HEK293T (cell line): ENCODE data around the gene FBXO33.

ENCODE experiments used
- CTCF ChIA-PET: fragments of 350-600 bp; formaldehyde crosslinking; extraction: SDS; loops from one replicate; lab custom pipeline; 2021; ENCODE audit warnings: antibody characterized with exemption, inconsistent platforms; lab: Yijun Ruan, JAX
- POLR2A ChIA-PET: fragments of 350-600 bp; formaldehyde crosslinking; extraction: SDS; loops from one replicate; lab custom pipeline; 2020; ENCODE audit warnings: antibody characterized with exemption, inconsistent platforms; lab: Yijun Ruan, JAX
- DNase-seq: peaks from one replicate; pipeline ENCODE4 v3.0.0; 2012; ENCODE audit warnings: mixed read lengths; ENCODE audit errors: extremely low spot score
- ARNT ChIP-seq: fragments of 450-650 bp; IDR thresholded peaks from 2 replicates; pipeline ENCODE4 v1.6.1; 2017; ENCODE audit warnings: mild to moderate bottlenecking
- BHLHE40 ChIP-seq: fragments of 450-650 bp; IDR thresholded peaks from 2 replicates; pipeline ENCODE4 v1.6.1; 2016; ENCODE audit warnings: mild to moderate bottlenecking, moderate library complexity, borderline replicate concordance
- CTBP1 ChIP-seq: fragments of 450-650 bp; IDR thresholded peaks from 2 replicates; pipeline ENCODE4 v1.6.1; 2016; ENCODE audit warnings: borderline replicate concordance
- ELF4 ChIP-seq: fragments of 450-650 bp; IDR thresholded peaks from 2 replicates; pipeline ENCODE4 v1.6.1; 2017; ENCODE audit warnings: antibody characterized with exemption
- FOXA1 ChIP-seq: fragments of 450-650 bp; IDR thresholded peaks from 2 replicates; pipeline ENCODE4 v1.6.1; 2016; ENCODE audit warnings: mild to moderate bottlenecking
- FOXK2 ChIP-seq: fragments of 450-650 bp; IDR thresholded peaks from 2 replicates; pipeline ENCODE4 v1.6.1; 2016; ENCODE audit warnings: mild to moderate bottlenecking
- FOXM1 ChIP-seq: fragments of 450-650 bp; IDR thresholded peaks from 2 replicates; pipeline ENCODE4 v1.6.1; 2017; ENCODE audit warnings: mild to moderate bottlenecking, borderline replicate concordance
- HDGF ChIP-seq: fragments of 450-650 bp; IDR thresholded peaks from 2 replicates; pipeline ENCODE4 v1.6.1; 2017; ENCODE audit warnings: antibody characterized with exemption, borderline replicate concordance
- L3MBTL2 ChIP-seq: fragments of 450-650 bp; conservative IDR thresholded peaks from 2 replicates; pipeline ENCODE4 v1.6.1; 2016; ENCODE audit warnings: mild to moderate bottlenecking
- LEF1 ChIP-seq: fragments of 450-650 bp; IDR thresholded peaks from 2 replicates; pipeline ENCODE4 v1.6.1; 2017; ENCODE audit warnings: mild to moderate bottlenecking, borderline replicate concordance
- NFRKB ChIP-seq: fragments of 450-650 bp; IDR thresholded peaks from 2 replicates; pipeline ENCODE4 v1.6.1; 2016; ENCODE audit warnings: mild to moderate bottlenecking, moderate library complexity
- PKNOX1 ChIP-seq: fragments of 450-650 bp; IDR thresholded peaks from 2 replicates; pipeline ENCODE4 v1.6.1; 2016
- SP1 ChIP-seq: fragments of 450-650 bp; IDR thresholded peaks from 2 replicates; pipeline ENCODE4 v1.6.1; 2017
- SUZ12 ChIP-seq: fragments of 450-650 bp; IDR thresholded peaks from 2 replicates; pipeline ENCODE4 v1.6.1; 2016; ENCODE audit warnings: mild to moderate bottlenecking
- TARDBP ChIP-seq: fragments of 450-650 bp; IDR thresholded peaks from 2 replicates; pipeline ENCODE4 v1.6.1; 2016
- ZNF384 ChIP-seq: fragments of 450-650 bp; IDR thresholded peaks from 2 replicates; pipeline ENCODE4 v1.6.1; 2016

Gene FBXO33

GRCh38 chr14:39370415-39370814 lies 61.8 kb downstream of the FBXO33 start:
- ChIA-PET POLR2A (no interaction called here), CTCF (no interaction called here)
- TF ChIP-seq ARNT (no peak), LEF1 (no peak), PKNOX1 (no peak), ZNF384 (no peak), HDGF (no peak), CTBP1 (no peak), NFRKB (no peak), SP1 (no peak), ELF4 (no peak), FOXA1 (no peak), FOXK2 (no peak), SUZ12 (no peak), FOXM1 (no peak), TARDBP (no peak), L3MBTL2 (no peak)

GRCh38 chr14:39369029-39369428 lies 63.2 kb downstream of the FBXO33 start:
- POLR2A ChIA-PET: interaction anchor here (1.5 to 1.8 kb wide), 2 partner anchors 64 to 266 kb away, joined by 4 to 6 read pairs; partner anchors contain the start of genes FBXO33 and SEC23A
- CTCF ChIA-PET: interaction anchor here (0.6 to 1.2 kb wide), 2 partner anchors 13 to 137 kb away, joined by 3 to 5 read pairs; no protein-coding TSS in a partner anchor
- TF ChIP-seq SP1 (no peak), FOXA1 (no peak), ELF4 (no peak), FOXM1 (no peak), SUZ12 (no peak), PKNOX1 (no peak), HDGF (no peak), BHLHE40 (no peak), CTBP1 (no peak), LEF1 (no peak), L3MBTL2 (no peak), FOXK2 (no peak), TARDBP (no peak), ARNT (no peak), ZNF384 (no peak)
- DNase-seq: no peak

More at GRCh38 chr14:39370415-39370814, 61.8 kb downstream of the FBXO33 start:
- no peak for DNase-seq

- CTCF ChIA-PET: interaction anchor here (0.6 to 1.2 kb wide), 3 partner anchors 36 to 238 kb away, joined by 3 to 8 read pairs (median 5); no protein-coding TSS in a partner anchor
- POLR2A ChIA-PET: interaction anchor here (1.5 to 1.8 kb wide), 2 partner anchors 64 to 265 kb away, joined by 4 to 6 read pairs; partner anchors contain the start of genes FBXO33 and SEC23A
- peak; percentile 66 for DNase-seq
- no peak for TF ChIP-seq TARDBP
- TF ChIP-seq ZNF384: peak; percentile 68
These were observed 63.8 kb downstream of the FBXO33 start for GRCh38 chr14:39368261-39368959.

- TF ChIP-seq NFRKB (no peak), ZNF384 (no peak), TARDBP (no peak), CTBP1 (no peak), SP1 (no peak), L3MBTL2 (no peak), FOXA1 (no peak), SUZ12 (no peak), FOXK2 (no peak), PKNOX1 (no peak), LEF1 (no peak), FOXM1 (no peak), HDGF (no peak), ELF4 (no peak), BHLHE40 (no peak), ARNT (no peak)
- CTCF ChIA-PET: interaction anchor here (0.7 kb wide), 1 partner anchor 260 kb away, joined by 3 read pairs; no protein-coding TSS in a partner anchor
- no peak for DNase-seq
- POLR2A ChIA-PET: interaction anchor here (1.1 kb wide), 1 partner anchor 197 kb away, joined by 3 read pairs; the partner anchor contains the start of gene TRAPPC6B
These were observed 64.9 kb downstream of the FBXO33 start for GRCh38 chr14:39367387-39367751.

GRCh38 chr14:39366460-39367386 lies 65.5 kb downstream of the FBXO33 start:
- TF ChIP-seq SUZ12 (no peak), ARNT (no peak), ELF4 (no peak), FOXM1 (no peak), ZNF384 (no peak), TARDBP (no peak), FOXK2 (no peak), BHLHE40 (no peak), PKNOX1 (no peak), FOXA1 (no peak)
- ChIA-PET CTCF (interaction anchor here (0.7 to 0.8 kb wide), 2 partner anchors 150 to 260 kb away, joined by 3 read pairs; no protein-coding TSS in a partner anchor), POLR2A (interaction anchor here (1.1 kb wide), 1 partner anchor 197 kb away, joined by 3 read pairs; the partner anchor contains the start of gene TRAPPC6B)
- no peak for DNase-seq
